Tibial nerve (tissue), 4 donors: Measurements from ENCODE around the gene FMN2. TPM values are rescaled to one million over a fixed set of nuclear protein-coding genes. Genes with fewer than 3 reads are reported as not detected.
"Not testable (repeated sequence)": the region's sequence is repeated elsewhere in the genome, so short reads cannot be mapped to it uniquely, and the experiment has no call there.

Experiments
- DNase-seq, 2 donors: peaks; one replicate each; pipeline ENCODE4 v3.0.0-alpha.2; 2019; ENCODE audit warnings: low spot score in 2 of 2
- H3K27ac ChIP-seq, 4 donors: fragments of 200-600 bp; sonication (generic) in 3 of 4; one replicate each; pipeline ENCODE4 v1.5.1; 2017 to 2019; ENCODE audit warnings: mild to moderate bottlenecking in 1 of 4
- H3K27me3 ChIP-seq, 2 donors: fragments of 200-600 bp; sonication (generic) in 1 of 2; one replicate each; pipeline versions ENCODE4 v1.5.1 to v1.6.0; 2017 to 2019
- H3K36me3 ChIP-seq, 3 donors: fragments of 200-600 bp; sonication (generic); one replicate each; pipeline ENCODE4 v1.5.1; 2018 to 2019
- H3K4me1 ChIP-seq, 4 donors: fragments of 200-600 bp; sonication (generic) in 3 of 4; one replicate each; pipeline ENCODE4 v1.5.1; 2017 to 2019
- H3K4me3 ChIP-seq, 4 donors: fragments of 200-600 bp; sonication (generic) in 3 of 4; one replicate each; pipeline ENCODE4 v1.5.1; 2017 to 2019; ENCODE audit warnings: mild to moderate bottlenecking in 1 of 4, moderate library complexity in 1 of 4
- H3K9me3 ChIP-seq, 4 donors: fragments of 200-600 bp; sonication (generic) in 3 of 4; one replicate each; pipeline ENCODE4 v1.5.1; 2017 to 2019
- CTCF ChIP-seq, 5 experiments: fragments of 200-600 bp in 3 of 5; fragments of 450-650 bp in 2 of 5; sonication (generic) in 3 of 5; IDR thresholded peaks; one replicate each; pipeline ENCODE4 v1.5.1; 2016 to 2019; ENCODE audit warnings: antibody characterized with exemption in 5 of 5, mild to moderate bottlenecking in 3 of 5, moderate library complexity in 2 of 5
- EP300 ChIP-seq, 2 donors: sonication (generic); formaldehyde crosslinking; IDR thresholded peaks; one replicate each; pipeline ENCODE4 v1.6.1; 2017; ENCODE audit warnings: antibody characterized with exemption in 2 of 2, mild to moderate bottlenecking in 1 of 2
- POLR2A ChIP-seq, 2 donors: fragments of 450-650 bp; IDR thresholded peaks; one replicate each; pipeline ENCODE4 v1.6.1; 2017; ENCODE audit warnings: antibody characterized with exemption in 2 of 2, mild to moderate bottlenecking in 2 of 2, moderate library complexity in 2 of 2
- WGBS, 2 donors: methylation state at CpG; one replicate each; pipeline ENCODE4 v1.1.5; 2018; 5-methylcytosine and 5-hydroxymethylcytosine counted together
- total RNA-seq, 4 donors: library from RNA; depleted of rRNA; stranded (reverse); fragments of >200 nt; gene quantifications; one replicate each; pipeline ENCODE4 v1.1.0, GENCODE V29; 2016

The FMN2 gene
- total RNA-seq, 4 donors from 2014 or later = 16.7 to 24.9 (median 24.4) TPM

- Histone ChIP-seq H3K27me3 (no peaks in the 10 kb centered on the region), H3K4me3 (no peak overlapping the region), H3K4me1 (no peaks in the 10 kb centered on the region), H3K27ac (no peak overlapping the region), H3K36me3 (peaks cover 0 to 11% (median 0%) of the 10 kb centered on the region in 3 donors), H3K9me3 (peaks cover 0 to 34% (median 9%) of the 10 kb centered on the region in 4 donors)
- WGBS, 2 donors = 96 to 97% methylated on average over 5 of the region's 5 CpGs
- no peak for TF ChIP-seq CTCF (IDR thresholded peaks at IDR 0.05)
- TF ChIP-seq POLR2A (IDR thresholded peaks at IDR 0.05) = no peak
- DNase-seq = no peak
Observed at GRCh38 chr1:240254006-240254405, 162.3 kb downstream of the FMN2 start.

DNA sequence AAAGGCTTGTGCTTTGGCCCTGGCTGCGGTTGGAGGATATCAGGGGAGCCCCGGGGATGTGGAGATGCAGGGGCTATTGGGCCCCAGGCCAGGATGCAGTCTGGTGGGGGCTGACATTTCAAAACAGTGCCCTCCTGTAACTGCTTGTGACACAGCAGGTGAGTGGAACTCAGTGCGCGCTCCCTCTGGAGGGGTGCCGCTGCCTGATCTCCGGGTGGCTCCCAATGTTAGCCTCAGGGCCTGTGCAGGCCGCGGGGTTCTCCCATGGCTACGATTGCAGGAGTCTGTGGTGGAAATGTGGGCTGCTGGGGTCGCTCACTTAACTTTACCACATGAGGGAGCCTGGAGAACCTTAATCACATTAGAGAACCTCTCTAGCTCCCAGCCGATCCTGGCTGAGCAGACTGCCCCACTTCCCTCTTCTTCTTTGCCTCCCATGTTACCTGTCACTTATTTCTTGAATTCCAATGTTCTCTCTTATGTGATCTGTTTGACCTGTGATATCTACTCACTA lies 163.2 kb downstream of the FMN2 start:
- no peak overlapping the region for H3K4me3 ChIP-seq
- no peak overlapping the region for H3K27ac ChIP-seq
- TF ChIP-seq CTCF (IDR thresholded peaks at IDR 0.05) (no peak), POLR2A (IDR thresholded peaks at IDR 0.05) (no peak), EP300 (IDR thresholded peaks at IDR 0.05) (no peak)
- DNase-seq = no peak
- H3K4me1 ChIP-seq = no peaks in the 10 kb centered on the region
- H3K36me3 ChIP-seq = peaks cover 0 to 17% (median 0%) of the 10 kb centered on the region in 3 donors
- H3K9me3 ChIP-seq = peaks cover 0 to 27% (median 5%) of the 10 kb centered on the region in 4 donors
- H3K27me3 ChIP-seq = no peaks in the 10 kb centered on the region
- WGBS, 2 donors = 89% methylated on average over 11 of the region's 11 CpGs

- TF ChIP-seq CTCF (IDR thresholded peaks at IDR 0.05) (no peak), POLR2A (IDR thresholded peaks at IDR 0.05) (no peak), EP300 (IDR thresholded peaks at IDR 0.05) (no peak)
- Histone ChIP-seq H3K27ac (no peak overlapping the region), H3K27me3 (no peaks in the 10 kb centered on the region), H3K36me3 (peaks cover 0 to 22% (median 0%) of the 10 kb centered on the region in 3 donors), H3K9me3 (peaks cover 0 to 34% (median 3%) of the 10 kb centered on the region in 4 donors), H3K4me1 (no peaks in the 10 kb centered on the region), H3K4me3 (no peak overlapping the region)
- WGBS, 2 donors = 91 to 96% methylated on average over 3 of the region's 3 CpGs
- no peak for DNase-seq
Observed at GRCh38 chr1:240255922-240256321, 164.2 kb downstream of the FMN2 start.

- Histone ChIP-seq H3K27me3 (no peaks in the 10 kb centered on the region), H3K4me3 (no peak overlapping the region), H3K9me3 (peaks cover 0 to 34% (median 3%) of the 10 kb centered on the region in 4 donors), H3K36me3 (peaks cover 0 to 25% (median 0%) of the 10 kb centered on the region in 3 donors), H3K4me1 (no peaks in the 10 kb centered on the region), H3K27ac (no peak overlapping the region)
- TF ChIP-seq POLR2A (IDR thresholded peaks at IDR 0.05) = no peak
- TF ChIP-seq EP300 (IDR thresholded peaks at IDR 0.05) = no peak
- no peak for TF ChIP-seq CTCF (IDR thresholded peaks at IDR 0.05)
- DNase-seq = no peak
- whole genome bisulfite sequencing, 2 donors = 69 to 73% methylated on average over 4 of the region's 4 CpGs
Observed at GRCh38 chr1:240256836-240257503, 165.3 kb downstream of the FMN2 start.

DNA sequence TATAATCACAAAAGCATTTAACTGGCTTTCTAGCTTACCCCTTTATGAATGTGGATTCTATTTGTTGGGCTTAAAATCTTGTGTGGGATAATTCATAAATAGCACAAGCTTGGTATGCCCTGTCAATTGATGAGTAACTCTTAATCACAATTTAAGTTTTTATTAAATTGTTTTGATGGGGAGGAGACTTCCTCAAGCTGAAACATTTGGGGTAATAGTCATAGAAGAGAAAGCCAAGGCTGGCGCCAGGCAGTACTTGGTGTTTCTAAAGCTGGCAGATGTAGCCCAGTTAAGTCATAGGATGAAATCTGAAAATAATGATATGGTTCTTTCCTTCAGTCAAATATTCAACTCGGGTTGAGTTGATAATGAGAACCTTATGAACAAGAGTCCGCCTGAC lies 167.2 kb downstream of the FMN2 start:
- no peaks in the 10 kb centered on the region for H3K4me1 ChIP-seq
- no peaks in the 10 kb centered on the region for H3K27me3 ChIP-seq
- H3K4me3 ChIP-seq = no peak overlapping the region
- WGBS, 2 donors = 57 to 68% methylated on average over 3 of the region's 3 CpGs
- peaks cover 0 to 19% (median 0%) of the 10 kb centered on the region in 4 donors for H3K9me3 ChIP-seq
- no peak for DNase-seq
- H3K27ac ChIP-seq = no peak overlapping the region
- TF ChIP-seq CTCF (IDR thresholded peaks at IDR 0.05) (no peak), EP300 (IDR thresholded peaks at IDR 0.05) (no peak), POLR2A (IDR thresholded peaks at IDR 0.05) (no peak)
- H3K36me3 ChIP-seq = peaks cover 0 to 25% (median 0%) of the 10 kb centered on the region in 3 donors

GRCh38 chr1:240264494-240264893 lies 172.8 kb downstream of the FMN2 start:
- not testable (repeated sequence) for H3K27ac ChIP-seq, DNase-seq, H3K4me1 ChIP-seq, H3K27me3 ChIP-seq, H3K4me3 ChIP-seq
- H3K36me3 ChIP-seq = peaks cover 0 to 12% (median 0%) of the 10 kb centered on the region in 3 donors
- peaks cover 0 to 21% (median 3%) of the 10 kb centered on the region in 4 donors for H3K9me3 ChIP-seq
- WGBS, 2 donors = 85 to 88% methylated on average over 2 of the region's 2 CpGs
